ENCODE measurements around the gene MBP. TPM values are rescaled to one million over a fixed set of nuclear protein-coding genes. Genes with fewer than 3 reads are reported as not detected.

MBP gene
- total and polyA plus RNA-seq, 2 of the 4 experiments (the other 2 are of a cell fraction): 0.72 to 0.90 TPM

GRCh38 chr18:77066101-77066500 lies 66.5 kb downstream of the MBP start:
- TF ChIP-seq FOS (IDR thresholded peaks at IDR 0.05; ENCODE audit: low read depth, low read length) (no peak), ELK1 (IDR thresholded peaks at IDR 0.05; ENCODE audit: borderline replicate concordance, low read depth, low read length) (no peak), RAD21 (IDR thresholded peaks at IDR 0.05; ENCODE audit: low read length) (no peak), MXI1 (IDR thresholded peaks at IDR 0.05; ENCODE audit: borderline replicate concordance, low read depth, low read length) (no peak), CHD1 (IDR thresholded peaks at IDR 0.05; ENCODE audit: low read depth, low read length) (no peak), RFX5 (IDR thresholded peaks at IDR 0.05; ENCODE audit: low read depth, low read length) (no peak), CTCF (conservative IDR thresholded peaks at IDR 0.05; ENCODE audit: low read depth, low read length) (no peak), BHLHE40 (IDR thresholded peaks at IDR 0.05; ENCODE audit: low read depth, low read length) (no peak), USF2 (IDR thresholded peaks at IDR 0.05; ENCODE audit: low read depth, low read length) (no peak), MAFK (IDR thresholded peaks at IDR 0.05; ENCODE audit: low read depth, low read length) (no peak), CEBPB (IDR thresholded peaks at IDR 0.05; ENCODE audit: low read depth, low read length) (no peak), POLR2A (IDR thresholded peaks at IDR 0.05; ENCODE audit: low read depth, low read length) (no peak), NFE2L2 (IDR thresholded peaks at IDR 0.05; ENCODE audit: low read depth, low read length) (no peak)
- Histone ChIP-seq H4K5ac (ENCODE audit: low read depth, low read length) (peak overlapping the region; percentile 62; the same call in 1 of the 2 replicates), H3K18ac (ENCODE audit: low read depth, low read length) (peak overlapping the region; percentile 60), H2AK9ac (replicated peaks; ENCODE audit: low read depth, low read length, poor library complexity) (peak overlapping the region; percentile 38), H2BK20ac (ENCODE audit: low read depth, low read length) (peak overlapping the region; percentile 91), H2BK5ac (ENCODE audit: low read depth, low read length, poor library complexity, severe bottlenecking) (peak overlapping the region; percentile 87), H2AFZ (replicated peaks; ENCODE audit: low read length, poor library complexity) (no peak overlapping the region), H3K27me3 (ENCODE audit: control insufficient read depth, insufficient read depth, low read length) (no peaks in the 10 kb centered on the region), H2BK120ac (ENCODE audit: low read depth, low read length) (peak overlapping the region; percentile 89), H3K56ac (ENCODE audit: extremely low read depth, insufficient read depth, low read length) (no peak overlapping the region), H3K36me3 (ENCODE audit: control insufficient read depth, insufficient read depth, low read length) (no peaks in the 10 kb centered on the region), H3K23ac (ENCODE audit: low read depth, low read length) (peak overlapping the region; percentile 81; the same call in 1 of the 2 replicates), H3K9me1 (ENCODE audit: insufficient read depth, low read length) (peaks cover 33% of the 10 kb centered on the region), H3K4me2 (ENCODE audit: low read depth, low read length) (no peak overlapping the region), H3K4me1 (ENCODE audit: control insufficient read depth, insufficient read depth, low read length) (peaks cover 48% of the 10 kb centered on the region), H4K91ac (ENCODE audit: insufficient read depth, low read depth, low read length) (peak overlapping the region; percentile 56), H3K9ac (ENCODE audit: low read depth, low read length) (no peak overlapping the region), H3K9me3 (ENCODE audit: control insufficient read depth, insufficient read depth, low read length) (no peaks in the 10 kb centered on the region), H2AK5ac (ENCODE audit: low read depth, low read length) (peak overlapping the region; percentile 94), H3K79me1 (ENCODE audit: low read depth in 1 of 2, low read length in 2 of 2) (peaks cover 0 to 20% of the 10 kb centered on the region in 2 experiments; a peak in 2 of 4 replicates), H4K8ac (ENCODE audit: low read depth in 2 of 2, low read length in 2 of 2) (peak overlapping the region; percentile 9 to 62; a peak in 3 of 4 replicates), H3K4me3 (ENCODE audit: insufficient read depth, low read depth, low read length) (no peak overlapping the region), H2BK15ac (ENCODE audit: low read depth, low read length) (peak overlapping the region; percentile 82; the same call in 1 of the 3 replicates), H4K20me1 (ENCODE audit: insufficient read depth, low read length) (no peaks in the 10 kb centered on the region), H3K4ac (ENCODE audit: low read depth, low read length) (peak overlapping the region; percentile 74), H3K14ac (replicated peaks; ENCODE audit: low read depth, low read length) (peak overlapping the region; percentile 88), H3K27ac (ENCODE audit: insufficient read depth, low read length) (peak overlapping the region; percentile 46; the same call in 1 of the 2 replicates)
- in situ Hi-C loops (cut with MboI; ENCODE audit: low sequenced_read_pairs): loop anchor here (5.0 kb wide), 1 partner anchor 141 kb away; no protein-coding TSS in a partner anchor
- dilution Hi-C loops (cut with HindIII; ENCODE audit: low sequenced_read_pairs, unreplicated experiment): no loop called here
- no peak for DNase-seq
- 100% methylated on average over 7 of the region's 9 CpGs; no CpG with 5 or more reads in 1 of the 2 experiments for WGBS, 2 experiments (ENCODE audit: extremely low coverage in 2 of 2, insufficient read length in 1 of 2)
- ChIA-PET CTCF (interaction anchor here (2.0 kb wide), 1 partner anchor 146 kb away, joined by 8 read pairs; no protein-coding TSS in a partner anchor), POLR2A (ENCODE audit: unreplicated experiment) (no interaction called here)
- ATAC-seq (ENCODE audit: low read depth): no peak
- BruUV-seq (replicated peaks): no TSS peak
- intact Hi-C loops (cut with micrococcal nuclease): no loop called here

All from IMR-90 (cell line).